ENCODE results near the gene ZNF610. TPM values are rescaled to one million over a fixed set of nuclear protein-coding genes. Genes with fewer than 3 reads are reported as not detected.

Gene ZNF610
- total RNA-seq, 2 donors from 2014 or later: 0.17 to 3.8 TPM

DNA sequence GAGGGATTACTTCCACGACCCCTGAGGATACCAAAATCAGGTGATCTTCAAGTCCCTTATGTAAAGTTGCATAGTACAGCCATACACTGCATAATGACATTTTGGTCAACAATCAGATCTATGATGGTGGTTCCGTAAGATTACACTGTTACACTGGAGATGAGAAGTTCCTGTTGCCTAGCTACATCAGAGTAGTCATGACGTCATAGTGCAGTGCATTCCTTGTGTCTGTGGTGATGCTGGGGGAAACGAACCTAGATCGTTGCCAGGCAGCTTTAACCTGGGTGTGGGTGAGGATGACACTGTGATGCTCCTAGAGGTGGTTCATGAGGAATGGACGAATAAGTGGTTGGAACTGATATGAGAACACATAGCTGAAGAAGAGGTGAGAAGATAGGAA is 9.1 kb downstream of the ZNF610 start:
- Mint-ChIP-seq H3K36me3 (ENCODE audit: low read depth) (peaks cover 12% of the 10 kb centered on the region), H3K4me1 (no peaks in the 10 kb centered on the region), H3K4me3 (no peak overlapping the region), H3K9me3 (peaks cover 5% of the 10 kb centered on the region), H3K27ac (no peak overlapping the region), H3K27me3 (no peaks in the 10 kb centered on the region)
- no peak for ATAC-seq (replicated peaks)

DNA sequence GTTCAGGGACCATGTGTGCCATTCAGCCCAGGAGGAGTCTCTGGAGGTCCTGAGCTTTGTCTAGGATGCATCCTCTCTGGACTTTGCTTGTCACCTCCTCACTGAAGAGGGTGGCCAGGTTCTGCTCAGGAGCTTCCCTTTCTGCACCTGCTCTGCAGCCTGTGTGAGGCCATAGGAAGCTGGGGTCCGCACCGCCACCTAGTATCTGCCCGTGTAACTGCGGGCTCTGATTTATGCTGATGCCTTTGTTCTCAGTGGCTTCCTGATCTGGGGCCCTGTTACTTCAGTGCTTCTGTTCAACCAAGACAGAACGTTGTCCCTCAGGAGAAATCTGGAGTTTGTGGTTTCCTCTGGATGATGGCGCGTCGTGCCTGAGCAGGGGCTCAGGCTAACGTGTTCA is 15.5 kb downstream of the ZNF610 start:
- Mint-ChIP-seq H3K4me1 (no peaks in the 10 kb centered on the region), H3K4me3 (no peak overlapping the region), H3K27me3 (no peaks in the 10 kb centered on the region), H3K36me3 (ENCODE audit: low read depth) (peaks cover 38% of the 10 kb centered on the region), H3K27ac (no peak overlapping the region), H3K9me3 (peaks cover 16% of the 10 kb centered on the region)
- ATAC-seq (replicated peaks): no peak

DNA sequence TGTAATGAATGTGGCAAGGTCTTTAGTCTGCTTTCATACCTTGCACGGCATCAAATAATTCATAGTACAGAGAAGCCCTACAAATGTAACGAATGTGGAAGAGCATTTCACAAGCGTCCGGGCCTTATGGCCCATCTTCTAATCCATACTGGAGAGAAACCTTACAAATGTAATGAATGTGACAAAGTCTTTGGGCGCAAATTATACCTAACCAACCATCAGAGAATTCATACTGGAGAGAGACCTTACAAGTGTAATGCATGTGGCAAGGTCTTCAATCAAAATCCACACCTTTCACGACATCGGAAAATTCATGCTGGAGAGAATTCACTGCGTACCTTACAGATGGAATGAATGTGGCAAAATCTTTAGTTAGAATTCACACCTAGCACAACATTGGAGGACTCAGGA is 30.4 kb downstream of the ZNF610 start:
- no peak for ATAC-seq (replicated peaks)
- no peak overlapping the region for H3K27ac Mint-ChIP-seq
- H3K27me3 Mint-ChIP-seq: no peaks in the 10 kb centered on the region
- H3K4me1 Mint-ChIP-seq: no peaks in the 10 kb centered on the region
- H3K9me3 Mint-ChIP-seq: peaks cover 26% of the 10 kb centered on the region
- H3K4me3 Mint-ChIP-seq: no peak overlapping the region
- H3K36me3 Mint-ChIP-seq (ENCODE audit: low read depth): peaks cover 23% of the 10 kb centered on the region

DNA sequence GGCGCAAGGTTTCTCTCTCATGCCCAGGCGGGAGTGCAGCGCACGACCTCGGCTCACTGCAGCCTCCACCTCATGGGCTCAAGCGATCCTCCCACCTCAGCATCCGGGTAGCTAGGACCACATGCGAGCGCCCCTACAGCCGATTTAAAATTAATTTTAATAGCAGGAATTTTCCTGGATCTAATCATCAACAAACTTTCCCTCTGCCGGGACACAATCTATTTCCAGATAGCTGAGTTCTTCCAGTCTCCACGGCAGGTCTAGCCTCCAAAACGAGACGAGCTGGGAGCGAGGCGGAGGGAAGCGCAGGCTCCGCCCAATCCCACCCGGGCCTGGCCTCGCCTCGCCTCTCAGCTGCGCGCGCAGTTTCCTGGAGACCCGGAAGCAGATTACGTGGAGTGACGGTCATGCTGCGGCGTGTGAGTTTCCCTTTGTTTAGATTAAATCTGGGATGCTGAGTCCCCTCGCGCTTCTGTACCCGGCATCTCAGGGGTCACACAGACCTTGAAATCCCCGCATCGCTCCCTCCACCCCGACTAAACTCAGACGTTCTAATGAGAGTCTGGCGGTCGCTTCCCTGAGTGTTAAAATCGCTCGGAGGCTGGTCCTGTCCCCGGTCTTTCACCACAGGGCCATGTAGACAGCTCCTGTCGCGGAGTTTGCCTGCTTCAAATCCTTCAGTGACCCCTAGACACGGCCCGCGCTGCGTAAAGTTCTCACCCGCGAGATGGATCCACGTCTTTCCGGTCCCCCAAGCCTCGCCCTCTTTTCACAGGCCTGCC is 33.7 kb downstream of the ZNF610 start, which contains the start of gene ZNF880:
Gene ZNF880 (plus strand): TSS at position 365 of the 782 bp plus-strand sequence. CDS start 43 bp downstream, at position 408.
- Mint-ChIP-seq H3K4me3 (peak within 1 kb of the TSS; percentile 91), H3K27me3 (no peaks in the 10 kb centered on the region), H3K9me3 (peaks cover 21% of the 10 kb centered on the region), H3K36me3 (ENCODE audit: low read depth) (peaks cover 43% of the 10 kb centered on the region), H3K4me1 (no peaks in the 10 kb centered on the region), H3K27ac (peak within 1 kb of the TSS; percentile 97)
- ATAC-seq (replicated peaks): peak; percentile 100

DNA sequence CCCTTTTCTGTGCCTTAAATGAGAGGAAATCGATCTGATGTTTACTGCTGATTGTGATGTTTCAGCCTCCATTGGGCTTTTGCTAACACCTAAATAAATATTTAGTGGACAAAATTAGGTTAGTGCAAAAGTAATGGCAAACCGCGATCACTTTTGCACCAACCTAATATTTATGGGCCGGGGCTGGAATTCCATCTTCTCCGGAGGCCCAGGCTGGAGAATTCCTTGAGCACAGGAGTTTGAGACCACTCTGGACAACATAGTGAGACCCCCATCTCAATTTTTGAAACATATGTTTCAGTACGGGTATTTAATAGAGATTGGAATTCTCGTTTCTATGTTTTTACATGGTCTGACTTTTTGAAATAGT is 34.3 kb downstream of the ZNF610 start:
- H3K4me1 Mint-ChIP-seq: no peaks in the 10 kb centered on the region
- H3K9me3 Mint-ChIP-seq: peaks cover 20% of the 10 kb centered on the region
- H3K4me3 Mint-ChIP-seq: peak overlapping the region; percentile 91
- H3K36me3 Mint-ChIP-seq (ENCODE audit: low read depth): peaks cover 47% of the 10 kb centered on the region
- H3K27ac Mint-ChIP-seq: peak overlapping the region; percentile 97
- no peaks in the 10 kb centered on the region for H3K27me3 Mint-ChIP-seq
- no peak for ATAC-seq (replicated peaks)

DNA sequence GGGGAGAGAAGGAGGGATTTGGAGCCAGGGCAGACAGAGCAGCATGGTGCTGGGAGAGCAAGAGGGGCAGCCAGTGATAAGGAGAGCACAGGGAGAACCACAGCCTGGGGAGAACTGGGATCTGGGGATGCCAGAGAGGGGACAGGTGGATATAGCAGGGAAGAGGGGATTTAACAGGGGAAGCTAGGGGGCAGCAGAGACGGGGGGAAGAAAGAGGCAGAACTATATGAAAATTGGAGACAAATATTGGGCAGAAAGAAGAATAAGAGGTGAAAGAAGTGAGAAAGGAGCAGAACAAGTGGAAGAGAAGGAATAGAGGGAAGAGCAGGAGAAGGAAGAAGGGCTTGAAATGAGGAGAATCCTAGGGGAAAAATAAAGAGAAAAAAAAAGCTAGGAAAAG is 55.1 kb downstream of the ZNF610 start:
- Mint-ChIP-seq H3K27me3 (no peaks in the 10 kb centered on the region), H3K4me1 (no peaks in the 10 kb centered on the region), H3K36me3 (ENCODE audit: low read depth) (no peaks in the 10 kb centered on the region), H3K27ac (no peak overlapping the region), H3K4me3 (no peak overlapping the region), H3K9me3 (peaks cover 24% of the 10 kb centered on the region)
- no peak for ATAC-seq (replicated peaks)

DNA sequence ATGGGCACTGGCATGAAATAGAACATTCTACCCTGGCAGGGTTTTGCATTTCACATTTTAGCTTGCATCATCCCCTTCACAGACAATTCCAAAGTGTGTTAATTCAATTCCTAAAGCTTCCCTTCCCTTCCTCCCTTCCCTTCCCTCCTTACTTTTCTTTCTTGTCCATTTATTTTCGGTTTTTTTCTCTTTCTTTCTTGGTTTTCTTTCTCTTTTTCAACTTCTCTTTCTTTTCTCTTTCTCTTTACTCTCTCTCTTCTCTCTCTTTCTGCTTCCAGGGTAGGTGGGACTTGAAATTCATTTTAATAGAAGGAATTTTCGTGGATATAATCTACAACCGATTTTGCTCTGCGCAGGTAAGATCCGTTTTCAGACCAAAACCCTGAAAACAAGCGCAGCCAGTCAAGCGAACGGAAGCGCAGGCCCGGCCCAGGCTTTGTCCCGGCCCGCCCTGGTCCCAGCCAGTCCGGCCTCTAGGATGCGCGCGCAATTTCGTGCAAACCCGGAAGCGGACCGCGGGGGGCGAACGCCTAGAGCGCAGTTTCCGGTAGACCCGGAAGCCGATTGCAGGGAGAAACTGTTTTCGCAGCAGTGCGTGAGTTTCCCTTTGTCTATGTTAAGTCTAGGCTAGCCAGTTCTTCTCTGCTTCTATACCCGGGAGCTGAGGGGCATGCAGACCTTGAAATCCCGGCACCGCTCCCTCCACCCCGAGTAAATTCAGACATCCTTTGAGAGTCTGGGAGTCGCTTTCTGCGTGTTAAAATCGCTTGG is 61.5 kb downstream of the ZNF610 start, which contains the start of gene ZNF528:
Gene ZNF528 (plus strand): TSS at position 540 of the 771 bp plus-strand sequence. CDS start 4,165 bp downstream, outside the sequence.
- peak within 1 kb of the TSS; percentile 89 for H3K27ac Mint-ChIP-seq
- no peaks in the 10 kb centered on the region for H3K27me3 Mint-ChIP-seq
- ATAC-seq (replicated peaks): peak; percentile 100
- H3K4me1 Mint-ChIP-seq: peaks cover 18% of the 10 kb centered on the region
- H3K36me3 Mint-ChIP-seq (ENCODE audit: low read depth): peaks cover 51% of the 10 kb centered on the region
- peaks cover 24% of the 10 kb centered on the region for H3K9me3 Mint-ChIP-seq
- H3K4me3 Mint-ChIP-seq: peak within 1 kb of the TSS; percentile 86

DNA sequence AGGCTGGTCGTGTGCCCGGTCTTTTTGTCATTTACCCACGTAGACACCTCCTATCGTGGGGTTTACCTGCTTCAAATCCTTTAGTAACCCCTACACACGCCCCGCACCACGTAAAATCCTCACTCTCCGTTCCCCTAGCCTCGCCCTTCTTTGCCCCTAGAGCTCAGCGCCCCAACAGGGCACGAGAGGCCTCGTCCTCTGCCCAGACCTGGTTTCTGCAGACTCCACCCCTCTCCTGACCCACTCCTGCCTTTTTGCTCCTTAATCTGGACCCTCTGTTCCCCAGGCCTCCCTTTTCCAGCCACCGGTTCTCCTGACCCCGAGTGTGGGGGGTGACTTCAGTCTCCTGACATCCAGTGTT is 62.0 kb downstream of the ZNF610 start:
- no peaks in the 10 kb centered on the region for H3K27me3 Mint-ChIP-seq
- H3K4me1 Mint-ChIP-seq: peaks cover 18% of the 10 kb centered on the region
- ATAC-seq (replicated peaks): peak; percentile 37
- peak overlapping the region; percentile 89 for H3K27ac Mint-ChIP-seq
- peaks cover 24% of the 10 kb centered on the region for H3K9me3 Mint-ChIP-seq
- peak overlapping the region; percentile 86 for H3K4me3 Mint-ChIP-seq
- H3K36me3 Mint-ChIP-seq (ENCODE audit: low read depth): peaks cover 55% of the 10 kb centered on the region

DNA sequence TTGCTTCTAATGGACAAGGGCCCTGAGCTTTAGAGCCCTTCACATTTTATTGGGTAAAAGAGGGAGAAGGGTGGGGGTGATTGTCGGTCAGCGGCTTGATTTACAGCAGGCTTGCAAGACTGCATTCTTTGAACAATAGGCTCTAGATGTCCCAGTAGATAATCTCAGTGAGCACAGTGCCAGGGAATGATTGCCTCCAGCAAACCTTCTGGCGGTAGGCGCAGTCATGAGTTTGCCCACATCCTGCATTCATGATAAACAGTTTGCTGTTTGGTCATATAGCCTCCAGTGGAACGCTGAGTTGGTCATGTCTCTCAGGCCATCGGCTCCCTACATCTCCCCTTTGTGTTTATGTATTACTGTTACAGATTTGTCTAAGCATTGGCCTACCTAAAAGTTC is 74.2 kb downstream of the ZNF610 start:
- Mint-ChIP-seq H3K27me3 (no peaks in the 10 kb centered on the region), H3K4me3 (no peak overlapping the region), H3K27ac (no peak overlapping the region), H3K9me3 (peaks cover 8% of the 10 kb centered on the region), H3K4me1 (no peaks in the 10 kb centered on the region), H3K36me3 (ENCODE audit: low read depth) (peaks cover 77% of the 10 kb centered on the region)
- ATAC-seq (replicated peaks): no peak

DNA sequence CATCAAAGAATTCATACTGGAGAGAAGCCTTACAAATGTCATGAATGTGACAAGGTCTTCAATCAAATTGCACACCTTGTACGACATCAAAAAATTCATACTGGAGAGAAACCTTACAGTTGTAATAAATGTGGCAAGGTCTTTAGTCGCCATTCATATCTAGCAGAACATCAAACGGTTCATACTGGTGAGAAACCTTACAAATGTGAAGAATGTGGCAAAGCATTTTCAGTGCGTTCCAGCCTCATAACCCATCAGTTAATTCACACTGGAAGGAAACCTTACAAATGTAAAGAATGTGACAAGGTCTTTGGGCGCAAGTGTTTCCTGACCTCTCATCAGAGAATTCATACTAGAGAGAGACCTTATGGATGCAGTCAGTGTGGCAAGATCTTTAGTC is 79.7 kb downstream of the ZNF610 start:
- ATAC-seq (replicated peaks): no peak
- Mint-ChIP-seq H3K4me1 (no peaks in the 10 kb centered on the region), H3K27me3 (no peaks in the 10 kb centered on the region), H3K4me3 (no peak overlapping the region), H3K27ac (no peak overlapping the region), H3K36me3 (ENCODE audit: low read depth) (peaks cover 22% of the 10 kb centered on the region), H3K9me3 (peaks cover 25% of the 10 kb centered on the region)

Other genes starting within 250 kb of the ZNF610 start
- gene ZNF841, start 240.5 kb upstream of the ZNF610 start, total RNA-seq: 10 to 100 TPM; 17.8 to 29.1 TPM
- 10 to 100 TPM in 1 of 2 donors, 1 to 10 TPM in 1; 5.4 to 11.6 TPM for gene ZNF616, start 196.3 kb upstream of the ZNF610 start, total RNA-seq
- 10 to 100 TPM in 1 of 2 donors, 1 to 10 TPM in 1; 8.8 to 15.1 TPM for gene ZNF836, start 164.6 kb upstream of the ZNF610 start, total RNA-seq
- 100 to 1,000 TPM; 165 to 201 TPM for gene PPP2R1A, start 146.2 kb upstream of the ZNF610 start, total RNA-seq
- gene ZNF766, start 66.7 kb upstream of the ZNF610 start, total RNA-seq: 10 to 100 TPM; 18.4 to 31.4 TPM
- gene ZNF480, start 39.1 kb upstream of the ZNF610 start, total RNA-seq: 1 to 10 TPM; 2.5 to 9.6 TPM
- 1 to 10 TPM; 5.7 to 10.0 TPM for gene ZNF880, start 33.7 kb downstream of the ZNF610 start, total RNA-seq
- gene ZNF528, start 61.6 kb downstream of the ZNF610 start, total RNA-seq: 10 to 100 TPM in 1 of 2 donors, 1 to 10 TPM in 1; 4.9 to 11.7 TPM
- gene ZNF534, start 92.9 kb downstream of the ZNF610 start, total RNA-seq: not detected
- gene ZNF578, start 117.3 kb downstream of the ZNF610 start, total RNA-seq: under 1 TPM; 0.11 to 0.85 TPM
- 10 to 100 TPM; 20.5 to 45.0 TPM for gene ZNF808, start 191.4 kb downstream of the ZNF610 start, total RNA-seq
- 10 to 100 TPM; 15.1 to 41.6 TPM for gene ZNF701, start 234.0 kb downstream of the ZNF610 start, total RNA-seq

Data from activated T-helper 17 cell treated with anti-CD3 and anti-CD28 coated beads, Interleukin-2, amount 50 U/mL, for 72 hours (primary cell).